Activated T-helper 1 cell treated with anti-CD3 and anti-CD28 coated beads, Interleukin-12 subunit alpha, Interleukin-12 subunit beta, Interleukin-2, Interleukin-4 antibody, amounts not matched to agents 30 ng/mL and 10 ng/mL and 1 ng/mL, durations not matched to agents 14 hours and 24 hours and 36 hours (primary cell): ENCODE measurements around the gene TOX3. TPM values are rescaled to one million over a fixed set of nuclear protein-coding genes. Genes with fewer than 3 reads are reported as not detected.

Experiments
- DNase-seq: peaks from one replicate; pipeline ENCODE4 v3.0.0; 2021; ENCODE audit warnings: low spot score
- H3K27ac Mint-ChIP-seq: one replicate; pipeline ENCODE4 v1.8.0; 2021; ENCODE audit warnings: mild to moderate bottlenecking, mixed read lengths
- H3K27me3 Mint-ChIP-seq: one replicate; pipeline ENCODE4 v1.8.0; 2022; ENCODE audit warnings: mild to moderate bottlenecking, moderate library complexity, mixed read lengths; ENCODE audit not compliant: insufficient read depth
- H3K36me3 Mint-ChIP-seq: one replicate; pipeline ENCODE4 v1.8.0; 2021; ENCODE audit warnings: low read depth, mixed read lengths
- H3K4me1 Mint-ChIP-seq: one replicate; pipeline ENCODE4 v1.8.0; 2021; ENCODE audit warnings: low read depth, mixed read lengths
- H3K4me3 Mint-ChIP-seq: one replicate; pipeline ENCODE4 v1.8.0; 2021; ENCODE audit warnings: mild to moderate bottlenecking, moderate library complexity, mixed read lengths
- H3K9me3 Mint-ChIP-seq: one replicate; pipeline ENCODE4 v1.8.0; 2021; ENCODE audit warnings: mixed read lengths
- intact Hi-C: fragments of 100-400 bp; cut with micrococcal nuclease; formaldehyde crosslinking; loops from one replicate; pipeline ENCODE4 v1.15.1; 2024
- total RNA-seq: library from RNA; stranded (reverse); gene quantifications from 2 replicates; pipeline ENCODE4 v1.2.3, GENCODE V29; 2022

TOX3 gene
- total RNA-seq, 1 donor from 2014 or later = not detected

DNA sequence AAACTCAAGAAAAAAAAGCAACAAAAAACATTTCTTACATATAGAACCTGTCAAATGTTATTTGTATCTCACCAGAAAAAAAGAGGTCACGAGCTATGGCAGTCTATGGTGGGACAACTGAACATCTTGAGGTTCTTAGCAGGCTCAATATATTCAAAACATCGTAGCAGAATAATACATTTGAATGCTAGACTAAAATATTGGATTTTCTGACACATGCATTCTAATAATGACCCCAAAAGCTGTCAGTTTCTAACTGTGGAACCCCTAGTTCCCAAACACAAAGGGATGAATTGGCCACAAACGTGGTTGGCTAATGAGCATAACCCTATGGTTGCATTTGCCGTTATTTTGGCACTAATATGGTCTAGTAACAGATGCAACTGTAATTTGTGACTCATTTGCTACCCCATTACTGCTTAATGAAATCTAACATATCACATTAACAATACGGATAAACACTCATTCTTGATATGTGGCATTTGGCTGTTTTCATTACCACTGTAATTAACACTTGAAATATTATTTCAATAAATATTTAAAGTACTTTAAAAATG lies 81.2 kb downstream of the TOX3 start:
- intact Hi-C loops = no loop called here
- Mint-ChIP-seq H3K27ac (no peak overlapping the region), H3K4me3 (no peak overlapping the region), H3K4me1 (no peaks in the 10 kb centered on the region), H3K27me3 (no peaks in the 10 kb centered on the region), H3K36me3 (no peaks in the 10 kb centered on the region), H3K9me3 (peaks cover 4% of the 10 kb centered on the region)
- DNase-seq = no peak

- DNase-seq = no peak
- no peak overlapping the region for H3K4me3 Mint-ChIP-seq
- no peaks in the 10 kb centered on the region for H3K36me3 Mint-ChIP-seq
- no peaks in the 10 kb centered on the region for H3K4me1 Mint-ChIP-seq
- peaks cover 4% of the 10 kb centered on the region for H3K9me3 Mint-ChIP-seq
- H3K27me3 Mint-ChIP-seq = no peaks in the 10 kb centered on the region
- intact Hi-C loops = no loop called here
- no peak overlapping the region for H3K27ac Mint-ChIP-seq
Observed at GRCh38 chr16:52463904-52464303, 83.0 kb downstream of the TOX3 start.

DNA sequence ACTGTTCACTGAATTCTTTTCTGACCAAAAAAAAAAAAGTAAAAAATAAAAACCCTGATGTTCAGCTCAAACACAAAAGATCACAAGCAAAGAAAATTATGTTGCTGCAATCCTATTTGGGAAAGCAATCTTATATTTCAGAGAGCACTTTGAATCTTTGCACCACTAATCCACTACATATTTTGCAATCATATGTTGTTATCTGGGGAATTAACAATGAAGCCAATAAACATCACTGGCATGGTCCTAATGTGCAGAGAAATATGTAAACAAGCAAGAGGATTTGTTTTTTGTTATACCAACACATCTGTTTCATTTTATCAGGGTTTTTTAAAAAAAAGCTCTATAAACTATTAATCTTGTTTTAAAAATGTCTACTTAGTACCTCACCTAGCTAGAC lies 84.1 kb downstream of the TOX3 start:
- Mint-ChIP-seq H3K4me3 (no peak overlapping the region), H3K27me3 (no peaks in the 10 kb centered on the region), H3K9me3 (peaks cover 4% of the 10 kb centered on the region), H3K4me1 (no peaks in the 10 kb centered on the region), H3K36me3 (no peaks in the 10 kb centered on the region), H3K27ac (no peak overlapping the region)
- DNase-seq = no peak
- intact Hi-C loops = no loop called here

- Mint-ChIP-seq H3K27ac (no peak overlapping the region), H3K27me3 (no peaks in the 10 kb centered on the region), H3K4me1 (no peaks in the 10 kb centered on the region), H3K36me3 (no peaks in the 10 kb centered on the region), H3K4me3 (no peak overlapping the region), H3K9me3 (no peaks in the 10 kb centered on the region)
- intact Hi-C loops = no loop called here
- no peak for DNase-seq
Observed at GRCh38 chr16:52460639-52461178, 86.2 kb downstream of the TOX3 start.

DNA sequence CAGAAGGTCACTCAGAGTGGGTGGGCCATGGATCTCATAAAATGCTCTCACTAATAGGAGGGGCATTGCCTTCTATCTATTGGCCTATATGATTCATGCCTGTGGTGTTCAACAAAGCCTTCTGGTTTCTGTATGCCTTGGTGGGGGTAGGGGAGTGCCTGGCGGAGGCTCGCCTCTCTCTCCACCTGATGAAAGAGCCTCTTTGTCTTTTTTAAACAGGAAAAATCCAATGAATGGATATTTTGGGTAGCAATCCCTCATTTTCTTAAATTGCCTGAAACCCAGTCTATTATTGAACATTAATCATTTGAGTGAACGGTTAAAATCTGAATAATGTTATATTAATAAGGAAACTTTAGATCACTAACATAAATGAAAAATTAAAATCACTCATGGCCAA lies 90.6 kb downstream of the TOX3 start:
- Mint-ChIP-seq H3K27ac (no peak overlapping the region), H3K36me3 (no peaks in the 10 kb centered on the region), H3K4me3 (no peak overlapping the region), H3K27me3 (no peaks in the 10 kb centered on the region), H3K9me3 (no peaks in the 10 kb centered on the region), H3K4me1 (no peaks in the 10 kb centered on the region)
- no peak for DNase-seq
- intact Hi-C loops = no loop called here

DNA sequence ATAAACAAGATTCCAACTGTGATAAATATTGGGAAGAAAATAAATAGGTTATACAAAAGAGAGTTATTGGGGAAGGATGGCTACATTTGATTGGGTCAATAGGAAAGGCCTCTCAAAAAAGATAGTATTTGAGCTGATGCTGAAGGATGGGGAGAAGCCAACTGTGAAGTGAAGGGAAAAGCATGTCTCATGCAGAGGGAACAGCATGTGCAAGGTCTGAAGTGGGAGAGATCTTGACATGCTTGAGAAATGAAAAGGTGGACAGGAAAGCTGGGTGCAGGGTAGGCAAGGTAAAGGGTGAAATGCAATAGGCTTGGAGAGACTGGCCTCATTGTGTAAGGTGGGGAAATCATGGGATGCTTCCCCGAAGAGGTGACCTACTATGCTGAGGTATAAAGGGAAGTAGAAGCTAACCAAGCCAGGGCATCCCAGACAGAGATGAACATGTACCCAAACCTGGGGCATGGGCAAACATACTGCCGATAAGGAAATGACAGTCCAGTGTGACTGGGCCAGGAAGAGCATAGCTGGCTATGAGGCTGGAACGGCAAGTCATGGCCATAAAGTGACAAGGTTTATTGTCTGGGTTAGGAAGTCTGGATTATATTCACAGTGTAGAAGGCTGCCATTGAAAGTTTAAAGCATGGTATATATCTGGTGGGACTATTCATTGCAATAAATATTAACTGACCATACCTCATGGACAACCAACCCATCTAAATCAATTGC lies 91.2 kb downstream of the TOX3 start:
- no peaks in the 10 kb centered on the region for H3K27me3 Mint-ChIP-seq
- H3K27ac Mint-ChIP-seq = no peak overlapping the region
- intact Hi-C loops = no loop called here
- no peak overlapping the region for H3K4me3 Mint-ChIP-seq
- H3K9me3 Mint-ChIP-seq = no peaks in the 10 kb centered on the region
- DNase-seq = no peak
- H3K36me3 Mint-ChIP-seq = no peaks in the 10 kb centered on the region
- H3K4me1 Mint-ChIP-seq = no peaks in the 10 kb centered on the region

GRCh38 chr16:52453644-52454043 lies 93.3 kb downstream of the TOX3 start:
- DNase-seq = no peak
- intact Hi-C loops = no loop called here
- Mint-ChIP-seq H3K27me3 (no peaks in the 10 kb centered on the region), H3K27ac (no peak overlapping the region), H3K4me3 (no peak overlapping the region), H3K9me3 (peaks cover 3% of the 10 kb centered on the region), H3K4me1 (no peaks in the 10 kb centered on the region), H3K36me3 (no peaks in the 10 kb centered on the region)

GRCh38 chr16:52451971-52452421 lies 94.9 kb downstream of the TOX3 start:
- Mint-ChIP-seq H3K4me3 (no peak overlapping the region), H3K27me3 (no peaks in the 10 kb centered on the region), H3K36me3 (no peaks in the 10 kb centered on the region), H3K4me1 (no peaks in the 10 kb centered on the region), H3K27ac (no peak overlapping the region), H3K9me3 (peaks cover 3% of the 10 kb centered on the region)
- DNase-seq = no peak
- intact Hi-C loops = no loop called here

DNA sequence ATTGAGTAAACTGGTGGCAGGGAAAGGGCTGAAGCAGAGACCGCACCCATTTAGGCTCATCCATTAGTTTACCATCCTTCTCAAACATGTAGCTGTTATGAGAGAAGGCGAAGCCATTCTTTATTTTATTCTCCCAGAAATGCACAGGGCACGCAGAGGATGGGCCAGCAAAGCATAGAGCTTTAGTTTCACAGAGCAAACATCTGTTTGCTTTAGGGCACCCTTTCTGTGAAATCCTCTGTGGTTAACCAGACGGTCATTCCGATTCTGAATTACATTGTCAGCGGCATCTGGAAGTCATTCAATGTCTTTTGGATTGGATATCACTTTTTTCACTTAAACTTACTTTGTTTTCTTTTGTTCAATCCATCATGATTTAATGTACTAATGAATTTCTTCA lies 96.0 kb downstream of the TOX3 start:
- Mint-ChIP-seq H3K27ac (no peak overlapping the region), H3K27me3 (no peaks in the 10 kb centered on the region), H3K9me3 (peaks cover 3% of the 10 kb centered on the region), H3K4me3 (no peak overlapping the region), H3K36me3 (no peaks in the 10 kb centered on the region), H3K4me1 (no peaks in the 10 kb centered on the region)
- DNase-seq = no peak
- intact Hi-C loops = no loop called here

GRCh38 chr16:52450241-52450640 lies 96.7 kb downstream of the TOX3 start:
- intact Hi-C loops = no loop called here
- Mint-ChIP-seq H3K27me3 (no peaks in the 10 kb centered on the region), H3K27ac (no peak overlapping the region), H3K4me3 (no peak overlapping the region), H3K36me3 (no peaks in the 10 kb centered on the region), H3K4me1 (no peaks in the 10 kb centered on the region), H3K9me3 (peaks cover 3% of the 10 kb centered on the region)
- DNase-seq = no peak

GRCh38 chr16:52446080-52446479 lies 100.9 kb downstream of the TOX3 start:
- no peak for DNase-seq
- H3K4me3 Mint-ChIP-seq = no peak overlapping the region
- H3K4me1 Mint-ChIP-seq = no peaks in the 10 kb centered on the region
- intact Hi-C loops = no loop called here
- no peaks in the 10 kb centered on the region for H3K36me3 Mint-ChIP-seq
- H3K9me3 Mint-ChIP-seq = peaks cover 3% of the 10 kb centered on the region
- no peaks in the 10 kb centered on the region for H3K27me3 Mint-ChIP-seq
- H3K27ac Mint-ChIP-seq = no peak overlapping the region

DNA sequence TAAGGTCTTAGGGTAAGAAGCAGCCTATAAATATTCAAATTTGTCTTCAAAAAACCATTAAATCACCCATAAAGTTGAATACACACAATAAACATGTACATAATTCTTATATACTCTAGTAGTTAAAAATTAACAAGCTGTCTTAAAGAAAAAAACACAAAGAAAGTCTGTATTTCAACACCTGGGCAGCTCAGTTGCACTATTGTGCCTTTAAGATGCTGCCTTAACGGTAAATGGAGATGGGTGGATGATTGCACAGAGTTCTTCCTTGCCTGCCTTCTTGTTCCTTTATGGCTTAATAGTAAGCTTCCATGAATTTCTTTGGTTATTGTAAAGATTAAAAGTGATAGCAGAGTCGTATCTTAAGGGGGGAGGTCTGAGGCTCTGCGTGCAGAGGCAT lies 105.1 kb downstream of the TOX3 start:
- Mint-ChIP-seq H3K36me3 (no peaks in the 10 kb centered on the region), H3K27ac (no peak overlapping the region), H3K27me3 (no peaks in the 10 kb centered on the region), H3K9me3 (peaks cover 8% of the 10 kb centered on the region), H3K4me3 (no peak overlapping the region), H3K4me1 (no peaks in the 10 kb centered on the region)
- no peak for DNase-seq
- intact Hi-C loops = no loop called here

DNA sequence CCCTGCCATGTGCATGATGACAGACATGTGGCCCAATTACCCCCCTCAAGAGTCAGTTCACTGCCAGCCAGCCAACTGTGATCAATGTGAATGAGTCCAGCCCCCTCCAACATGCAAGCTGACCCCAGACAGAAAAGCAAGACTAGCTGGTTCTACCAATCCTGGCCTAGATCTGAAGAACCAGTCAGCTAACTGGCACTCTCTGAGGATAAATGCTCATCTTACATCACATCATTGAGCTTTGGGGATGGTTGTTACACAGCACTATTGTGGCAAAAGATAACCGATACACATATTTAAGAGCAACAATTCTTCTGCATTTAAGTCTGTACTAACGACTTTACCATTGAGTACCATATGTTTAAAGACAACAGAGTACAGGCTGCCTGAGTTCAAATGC lies 106.7 kb downstream of the TOX3 start:
- no peak overlapping the region for H3K4me3 Mint-ChIP-seq
- no peak overlapping the region for H3K27ac Mint-ChIP-seq
- no peak for DNase-seq
- intact Hi-C loops = no loop called here
- no peaks in the 10 kb centered on the region for H3K4me1 Mint-ChIP-seq
- H3K36me3 Mint-ChIP-seq = no peaks in the 10 kb centered on the region
- H3K9me3 Mint-ChIP-seq = peaks cover 8% of the 10 kb centered on the region
- no peaks in the 10 kb centered on the region for H3K27me3 Mint-ChIP-seq
